MM.1S (cell line): Measurements from ENCODE around the gene PTGER1.

ENCODE experiments used
- DNase-seq: peaks from one replicate; pipeline ENCODE4 v3.0.0-alpha.2; 2015
- H2AFZ ChIP-seq: fragments of 300-600 bp; sonication (generic); 2 replicates; pipeline ENCODE4 v1.6.0; 2016; ENCODE audit warnings: antibody characterized with exemption, low read length
- H3F3A ChIP-seq: fragments of 300-600 bp; sonication (generic); 2 replicates; pipeline ENCODE4 v1.6.1; 2016; ENCODE audit warnings: mild to moderate bottlenecking, antibody characterized with exemption, low read length, moderate library complexity, mixed read lengths; ENCODE audit not compliant: insufficient read depth
- H3K27ac ChIP-seq: fragments of 300-600 bp; sonication (generic); 2 replicates; pipeline ENCODE4 v1.5.1; 2016; ENCODE audit warnings: mild to moderate bottlenecking, low read length
- H3K27me3 ChIP-seq: fragments of 300-600 bp; sonication (generic); replicated peaks from 2 replicates; pipeline ENCODE4 v1.6.0; 2016; ENCODE audit warnings: low read length; ENCODE audit not compliant: insufficient read depth
- H3K36me3 ChIP-seq: fragments of 300-600 bp; sonication (generic); replicated peaks from 2 replicates; pipeline ENCODE4 v1.6.1; 2016; ENCODE audit warnings: mild to moderate bottlenecking, low read length, mixed read lengths; ENCODE audit not compliant: insufficient read depth
- H3K4me1 ChIP-seq: fragments of 300-600 bp; sonication (generic); 2 replicates; pipeline ENCODE4 v1.6.1; 2016; ENCODE audit warnings: low read length, mixed read lengths
- H3K4me2 ChIP-seq: fragments of 300-600 bp; sonication (generic); 2 replicates; pipeline ENCODE4 v1.6.0; 2016; ENCODE audit warnings: low read depth, low read length
- H3K4me3 ChIP-seq: fragments of 300-600 bp; sonication (generic); 2 replicates; pipeline ENCODE4 v1.5.1; 2016; ENCODE audit warnings: low read length, mixed read lengths
- H3K79me2 ChIP-seq: fragments of 300-600 bp; sonication (generic); 2 replicates; pipeline ENCODE4 v1.6.1; 2016; ENCODE audit warnings: mixed run types, low read length, mixed read lengths
- H3K9ac ChIP-seq: fragments of 300-600 bp; sonication (generic); 2 replicates; pipeline ENCODE4 v1.6.1; 2016; ENCODE audit warnings: low read length, mixed read lengths
- H3K9me2 ChIP-seq: fragments of 300-600 bp; sonication (generic); replicated peaks from 2 replicates; pipeline ENCODE4 v1.6.1; 2016; ENCODE audit warnings: mild to moderate bottlenecking, low read length, mixed read lengths; ENCODE audit not compliant: insufficient read depth
- H3K9me3 ChIP-seq: fragments of 300-600 bp; sonication (generic); replicated peaks from 2 replicates; pipeline ENCODE4 v1.6.1; 2016; ENCODE audit warnings: mild to moderate bottlenecking, low read length, mixed read lengths; ENCODE audit not compliant: insufficient read depth
- H4K20me1 ChIP-seq: fragments of 300-600 bp; sonication (generic); 2 replicates; pipeline ENCODE4 v1.6.1; 2016; ENCODE audit warnings: mild to moderate bottlenecking, low read length, moderate library complexity, mixed read lengths; ENCODE audit not compliant: insufficient read depth
- CTCF ChIP-seq: fragments of 300-600 bp; sonication (generic); IDR thresholded peaks from 2 replicates; pipeline ENCODE4 v1.5.1; 2016; ENCODE audit warnings: antibody characterized with exemption, low read length, mixed read lengths
- EZH2 ChIP-seq: fragments of 300-600 bp; sonication (generic); optimal IDR thresholded peaks from 2 replicates; pipeline ENCODE3; 2017; ENCODE audit warnings: low read depth, mild to moderate bottlenecking, antibody characterized with exemption, low read length, mixed read lengths
- EZH2phosphoT487 ChIP-seq: fragments of 300-600 bp; sonication (generic); IDR thresholded peaks from 2 replicates; pipeline ENCODE4 v1.6.1; 2018; ENCODE audit warnings: antibody characterized with exemption, low read length

PTGER1 gene

GRCh38 chr19:14496834-14497227, 21.7 kb upstream of the PTGER1 start:
- H3K9me2 ChIP-seq, result no peaks in the 10 kb centered on the region
- TF ChIP-seq EZH2phosphoT487 (no peak), CTCF (no peak), EZH2 (no peak)
- peaks cover 3% of the 10 kb centered on the region; the same call in 1 of the 2 replicates for H3F3A ChIP-seq
- no peaks in the 10 kb centered on the region for H4K20me1 ChIP-seq
- no peak for DNase-seq
- H2AFZ ChIP-seq, result peak overlapping the region; percentile 94; the same call in 1 of the 2 replicates
- H3K4me1 ChIP-seq, result no peaks in the 10 kb centered on the region
- H3K4me3 ChIP-seq, result no peak overlapping the region
- no peaks in the 10 kb centered on the region for H3K9me3 ChIP-seq
- no peaks in the 10 kb centered on the region for H3K79me2 ChIP-seq
- H3K9ac ChIP-seq, result no peak overlapping the region
- no peaks in the 10 kb centered on the region; the same call in 1 of the 2 replicates for H3K27me3 ChIP-seq
- H3K27ac ChIP-seq, result no peak overlapping the region
- no peaks in the 10 kb centered on the region for H3K36me3 ChIP-seq
- no peak overlapping the region for H3K4me2 ChIP-seq

GRCh38 chr19:14496029-14496833, 21.1 kb upstream of the PTGER1 start, which contains the start of gene GIPC1:
Gene GIPC1 (minus strand): TSS chr19:14496127. CDS start chr19:14482976, 13,151 bp downstream.
- Histone ChIP-seq H3K79me2 (no peaks in the 10 kb centered on the region), H2AFZ (peak within 1 kb of the TSS; percentile 94), H3K9ac (peak within 1 kb of the TSS; percentile 36; the same call in 1 of the 2 replicates)

GRCh38 chr19:14495672-14496028, 20.5 kb upstream of the PTGER1 start:
- Histone ChIP-seq H3K36me3 (no peaks in the 10 kb centered on the region), H3K79me2 (no peaks in the 10 kb centered on the region), H3F3A (peaks cover 3% of the 10 kb centered on the region; the same call in 1 of the 2 replicates), H3K4me2 (peak overlapping the region; percentile 69), H3K9me2 (no peaks in the 10 kb centered on the region), H3K9me3 (no peaks in the 10 kb centered on the region), H3K27me3 (no peaks in the 10 kb centered on the region; the same call in 1 of the 2 replicates), H4K20me1 (no peaks in the 10 kb centered on the region), H2AFZ (peak overlapping the region; percentile 36; the same call in 1 of the 2 replicates), H3K27ac (no peak overlapping the region), H3K4me3 (peak overlapping the region; percentile 71), H3K9ac (peak overlapping the region; percentile 28; the same call in 1 of the 2 replicates), H3K4me1 (no peaks in the 10 kb centered on the region)
- TF ChIP-seq EZH2phosphoT487, result no peak
- TF ChIP-seq CTCF, result no peak
- no peak for TF ChIP-seq EZH2
- DNase-seq, result no peak

More at GRCh38 chr19:14496029-14496833, 21.1 kb upstream of the PTGER1 start, which contains the start of gene GIPC1:
- H3K4me1 ChIP-seq, result no peaks in the 10 kb centered on the region
- TF ChIP-seq CTCF (no peak), EZH2 (no peak), EZH2phosphoT487 (no peak)
- H4K20me1 ChIP-seq, result no peaks in the 10 kb centered on the region
- no peaks in the 10 kb centered on the region; the same call in 1 of the 2 replicates for H3K27me3 ChIP-seq
- no peaks in the 10 kb centered on the region for H3K9me3 ChIP-seq
- no peaks in the 10 kb centered on the region for H3K36me3 ChIP-seq
- DNase-seq, result peak; percentile 76
- no peaks in the 10 kb centered on the region for H3K9me2 ChIP-seq
- H3K4me3 ChIP-seq, result peak within 1 kb of the TSS; percentile 71
- peak within 1 kb of the TSS; percentile 83 for H3K4me2 ChIP-seq
- peaks cover 3% of the 10 kb centered on the region; the same call in 1 of the 2 replicates for H3F3A ChIP-seq
- H3K27ac ChIP-seq, result no peak within 1 kb of the TSS
